Hepatocyte (in vitro differentiated cells): ENCODE results near the gene MNX1. TPM values are rescaled to one million over a fixed set of nuclear protein-coding genes. Genes with fewer than 3 reads are reported as not detected.
A peak's percentile ranks its signal among the peaks of the same experiment; 100 is the strongest.

Experiments used
- DNase-seq: peaks from one replicate; pipeline ENCODE4 v3.0.0-alpha.2; 2016; ENCODE audit warnings: low spot score
- H2AFZ ChIP-seq: fragments of 200-600 bp; sonication (generic); 2 replicates; pipeline ENCODE4 v1.6.0; 2016; ENCODE audit warnings: antibody characterized with exemption, mild to moderate bottlenecking
- H3K27ac ChIP-seq: fragments of 200-600 bp; sonication (generic); 2 replicates; pipeline ENCODE4 v1.5.1; 2016; ENCODE audit warnings: mild to moderate bottlenecking
- H3K27me3 ChIP-seq: fragments of 200-600 bp; sonication (generic); 2 replicates; pipeline ENCODE4 v1.6.1; 2016
- H3K36me3 ChIP-seq: fragments of 200-600 bp; sonication (generic); replicated peaks from 2 replicates; pipeline ENCODE4 v1.5.1; 2016; ENCODE audit warnings: low read depth; ENCODE audit not compliant: insufficient read depth
- H3K4me1 ChIP-seq: fragments of 200-600 bp; sonication (generic); 2 replicates; pipeline ENCODE4 v1.5.1; 2016; ENCODE audit warnings: mild to moderate bottlenecking, moderate library complexity; ENCODE audit not compliant: insufficient read depth
- H3K4me2 ChIP-seq: fragments of 200-600 bp; sonication (generic); 2 replicates; pipeline ENCODE4 v1.6.0; 2016
- H3K4me3 ChIP-seq: fragments of 200-600 bp; sonication (generic); 2 replicates; pipeline ENCODE4 v1.5.1; 2016; ENCODE audit warnings: mild to moderate bottlenecking
- H3K79me2 ChIP-seq: fragments of 200-600 bp; sonication (generic); 2 replicates; pipeline ENCODE4 v1.6.0; 2017; ENCODE audit warnings: mild to moderate bottlenecking
- H3K9me2 ChIP-seq: fragments of 200-600 bp; sonication (generic); replicated peaks from 2 replicates; pipeline ENCODE4 v1.6.0; 2017; ENCODE audit warnings: mild to moderate bottlenecking; ENCODE audit not compliant: insufficient read depth
- H3K9me3 ChIP-seq: fragments of 200-600 bp; sonication (generic); 2 replicates; pipeline ENCODE4 v1.5.1; 2016; ENCODE audit warnings: low read depth, mild to moderate bottlenecking
- H4K20me1 ChIP-seq: fragments of 200-600 bp; sonication (generic); 2 replicates; pipeline ENCODE4 v1.6.0; 2016; ENCODE audit warnings: mild to moderate bottlenecking; ENCODE audit not compliant: insufficient read depth, poor library complexity, severe bottlenecking
- CTCF ChIP-seq: fragments of 200-600 bp; sonication (generic); IDR thresholded peaks from 2 replicates; pipeline ENCODE4 v1.5.1; 2016; ENCODE audit warnings: antibody characterized with exemption, mild to moderate bottlenecking; ENCODE audit not compliant: poor library complexity
- EZH2 ChIP-seq: fragments of 200-600 bp; sonication (generic); IDR thresholded peaks from 2 replicates; pipeline ENCODE4 v1.6.1; 2016; ENCODE audit warnings: antibody characterized with exemption, mild to moderate bottlenecking, borderline replicate concordance
- EZH2phosphoT487 ChIP-seq: fragments of 200-600 bp; sonication (generic); IDR thresholded peaks from one replicate; pipeline ENCODE4 v1.6.1; 2018; ENCODE audit warnings: antibody characterized with exemption, mild to moderate bottlenecking, low read depth, moderate library complexity; ENCODE audit not compliant: unreplicated experiment, severe bottlenecking
- WGBS: methylation state at CpG from one replicate; pipeline ENCODE4 v1.1.6; 2016; ENCODE audit warnings: low lambda C conversion rate; ENCODE audit errors: missing lambda C conversion rate; 5-methylcytosine and 5-hydroxymethylcytosine counted together
- polyA plus RNA-seq: library from polyadenylated mRNA; unstranded; fragments of >200 nt; fragmentation: Nextera tagmentation; extraction: Ambion mirVana; gene quantifications from 2 replicates; pipeline ENCODE4 v1.2.1, GENCODE V29; 2016
- total RNA-seq: library from RNA; depleted of rRNA; stranded (reverse); fragments of >200 nt; gene quantifications from 2 replicates; pipeline ENCODE4 v1.2.3, GENCODE V29; 2014

MNX1 gene
- total and polyA plus RNA-seq, 2 experiments from 2014 or later: 1.4 to 2.3 TPM

GRCh38 chr7:156975620-156976019 lies 34.8 kb downstream of the MNX1 start:
- no peaks in the 10 kb centered on the region for H3K27me3 ChIP-seq
- TF ChIP-seq EZH2 (no peak), CTCF (no peak), EZH2phosphoT487 (no peak)
- H3K4me2 ChIP-seq: no peak overlapping the region
- no peaks in the 10 kb centered on the region for H3K36me3 ChIP-seq
- no peak for DNase-seq
- H3K9me3 ChIP-seq: no peaks in the 10 kb centered on the region
- no peak overlapping the region for H2AFZ ChIP-seq
- H3K4me3 ChIP-seq: no peak overlapping the region
- WGBS: 97% methylated on average over 5 of the region's 5 CpGs
- H3K27ac ChIP-seq: no peak overlapping the region
- no peaks in the 10 kb centered on the region for H3K4me1 ChIP-seq
- no peaks in the 10 kb centered on the region for H3K79me2 ChIP-seq
- no peaks in the 10 kb centered on the region for H4K20me1 ChIP-seq
- H3K9me2 ChIP-seq: no peaks in the 10 kb centered on the region

GRCh38 chr7:156969972-156970420 lies 40.5 kb downstream of the MNX1 start:
- Histone ChIP-seq H3K9me2 (no peaks in the 10 kb centered on the region), H4K20me1 (no peaks in the 10 kb centered on the region), H3K27ac (no peak overlapping the region), H3K36me3 (no peaks in the 10 kb centered on the region), H3K27me3 (no peaks in the 10 kb centered on the region), H3K4me3 (no peak overlapping the region), H3K4me2 (no peak overlapping the region), H3K4me1 (no peaks in the 10 kb centered on the region), H2AFZ (no peak overlapping the region), H3K9me3 (no peaks in the 10 kb centered on the region), H3K79me2 (no peaks in the 10 kb centered on the region)
- DNase-seq: no peak
- no peak for TF ChIP-seq EZH2
- no peak for TF ChIP-seq EZH2phosphoT487
- peak; percentile 53 for TF ChIP-seq CTCF
- WGBS: 69% methylated on average over 3 of the region's 3 CpGs

GRCh38 chr7:156968183-156968582 lies 42.3 kb downstream of the MNX1 start:
- Histone ChIP-seq H2AFZ (no peak overlapping the region), H3K27me3 (no peaks in the 10 kb centered on the region), H3K79me2 (no peaks in the 10 kb centered on the region), H3K4me3 (no peak overlapping the region), H3K27ac (no peak overlapping the region), H4K20me1 (no peaks in the 10 kb centered on the region), H3K4me2 (no peak overlapping the region), H3K4me1 (no peaks in the 10 kb centered on the region), H3K36me3 (no peaks in the 10 kb centered on the region), H3K9me3 (no peaks in the 10 kb centered on the region), H3K9me2 (no peaks in the 10 kb centered on the region)
- DNase-seq: no peak
- TF ChIP-seq CTCF: no peak
- no peak for TF ChIP-seq EZH2
- no peak for TF ChIP-seq EZH2phosphoT487
- WGBS: 96% methylated on average over 27 of the region's 27 CpGs

- H3K4me3 ChIP-seq: no peak overlapping the region
- no peaks in the 10 kb centered on the region for H3K36me3 ChIP-seq
- H3K27ac ChIP-seq: no peak overlapping the region
- 96% methylated on average over 8 of the region's 8 CpGs for WGBS
- H4K20me1 ChIP-seq: no peaks in the 10 kb centered on the region
- H3K27me3 ChIP-seq: no peaks in the 10 kb centered on the region
- H3K4me1 ChIP-seq: no peaks in the 10 kb centered on the region
- DNase-seq: no peak
- H2AFZ ChIP-seq: no peak overlapping the region
- no peaks in the 10 kb centered on the region for H3K79me2 ChIP-seq
- no peak overlapping the region for H3K4me2 ChIP-seq
- H3K9me2 ChIP-seq: no peaks in the 10 kb centered on the region
- TF ChIP-seq EZH2phosphoT487: no peak
- no peak for TF ChIP-seq CTCF
- TF ChIP-seq EZH2: no peak
- no peaks in the 10 kb centered on the region for H3K9me3 ChIP-seq
These were observed 44.1 kb downstream of the MNX1 start for GRCh38 chr7:156966387-156966786.
